ENCODE results near the gene TXLNB. TPM values are rescaled to one million over a fixed set of nuclear protein-coding genes. Genes with fewer than 3 reads are reported as not detected.

TXLNB gene
- total RNA-seq, 1 experiment from 2014 or later = 0.15 TPM

DNA sequence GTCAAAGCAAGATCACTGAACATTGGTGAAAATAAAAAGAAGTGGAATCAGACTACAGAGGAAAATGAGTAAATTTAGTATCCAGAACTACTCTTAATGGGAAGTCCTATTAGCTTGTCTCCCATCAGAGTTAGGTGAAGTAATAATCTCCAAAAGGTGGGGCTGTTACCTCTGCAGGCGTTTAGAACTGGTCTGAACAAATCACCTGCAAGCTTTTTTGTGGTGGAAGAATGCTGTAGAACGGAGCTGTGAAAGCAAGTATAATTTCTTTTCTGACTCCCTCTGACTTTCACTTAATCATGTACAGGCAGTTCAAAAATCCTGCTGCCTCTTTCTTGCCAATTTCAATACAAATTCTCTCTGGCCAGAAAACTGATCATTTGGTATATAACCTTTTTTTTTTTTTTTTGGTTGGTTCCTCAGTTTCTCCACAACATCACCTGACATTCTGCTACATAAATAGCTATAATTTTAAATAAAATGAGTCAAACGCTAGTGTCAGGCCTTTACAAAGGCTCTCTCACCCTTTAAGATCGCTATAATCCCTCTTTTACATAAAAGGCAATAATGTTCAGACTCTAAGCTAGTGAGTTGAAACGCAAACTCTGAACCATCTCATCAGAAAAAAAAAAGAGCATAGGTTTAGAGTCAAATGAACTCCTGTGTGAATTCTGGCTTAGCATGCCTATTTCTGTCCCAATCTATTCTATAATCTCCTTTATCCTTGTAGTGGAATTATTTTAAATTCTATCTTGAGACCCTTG is 43.8 kb upstream of the TXLNB start:
- Mint-ChIP-seq H3K4me1 (peaks cover 5% of the 10 kb centered on the region), H3K36me3 (no peaks in the 10 kb centered on the region), H3K27me3 (ENCODE audit: low read depth) (no peaks in the 10 kb centered on the region), H3K4me3 (no peak overlapping the region), H3K9me3 (peaks cover 4% of the 10 kb centered on the region; the same call in 1 of the 2 replicates), H3K27ac (no peak overlapping the region)
- CTCF ChIA-PET = interaction anchor here (1.0 to 1.5 kb wide), 2 partner anchors 78 to 85 kb away, joined by 6 to 8 read pairs; no protein-coding TSS in a partner anchor
- POLR2A ChIA-PET = no interaction called here
- no peak for TF ChIP-seq ZNF396 (CRISPR knock-in tag; IDR thresholded peaks at IDR 0.05; ENCODE audit: borderline replicate concordance)
- no peak for TF ChIP-seq EMX1 (CRISPR knock-in tag; IDR thresholded peaks at IDR 0.05)
- TF ChIP-seq, protein P1, sequence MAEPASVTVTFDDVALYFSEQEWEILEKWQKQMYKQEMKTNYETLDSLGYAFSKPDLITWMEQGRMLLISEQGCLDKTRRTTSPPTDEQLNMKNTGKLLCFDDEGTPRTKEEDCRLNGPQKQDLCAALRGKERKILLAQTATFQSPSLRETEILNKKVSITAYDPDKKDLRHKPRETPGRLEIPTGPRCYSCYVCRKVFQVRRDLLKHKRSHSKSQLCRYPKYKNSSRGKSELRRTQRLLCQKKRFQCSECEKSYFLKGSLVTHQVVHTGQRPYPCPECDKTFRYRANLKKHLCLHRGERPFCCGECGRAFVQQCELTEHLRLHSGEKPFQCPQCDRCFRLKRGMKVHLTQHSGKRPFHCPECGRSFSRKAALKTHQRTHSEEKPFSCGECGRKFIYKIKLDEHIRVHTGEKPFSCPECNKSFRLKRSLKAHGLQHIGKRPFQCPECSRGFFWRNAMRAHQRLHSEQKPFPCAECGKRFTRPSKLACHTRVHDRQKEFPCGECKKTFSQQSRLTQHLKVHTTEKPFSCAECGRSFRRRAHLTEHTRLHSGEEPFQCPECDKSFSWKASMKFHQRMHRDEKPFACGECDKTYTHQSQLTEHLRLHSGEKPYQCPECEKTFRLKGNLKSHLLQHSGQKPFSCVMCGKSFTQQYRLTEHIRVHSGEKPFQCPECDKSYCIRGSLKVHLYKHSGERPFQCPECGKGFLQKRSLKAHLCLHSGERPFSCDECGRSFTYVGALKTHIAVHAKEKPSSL (CRISPR knock-in tag; conservative IDR thresholded peaks at IDR 0.05) = no peak
- TF ChIP-seq, protein P2, sequence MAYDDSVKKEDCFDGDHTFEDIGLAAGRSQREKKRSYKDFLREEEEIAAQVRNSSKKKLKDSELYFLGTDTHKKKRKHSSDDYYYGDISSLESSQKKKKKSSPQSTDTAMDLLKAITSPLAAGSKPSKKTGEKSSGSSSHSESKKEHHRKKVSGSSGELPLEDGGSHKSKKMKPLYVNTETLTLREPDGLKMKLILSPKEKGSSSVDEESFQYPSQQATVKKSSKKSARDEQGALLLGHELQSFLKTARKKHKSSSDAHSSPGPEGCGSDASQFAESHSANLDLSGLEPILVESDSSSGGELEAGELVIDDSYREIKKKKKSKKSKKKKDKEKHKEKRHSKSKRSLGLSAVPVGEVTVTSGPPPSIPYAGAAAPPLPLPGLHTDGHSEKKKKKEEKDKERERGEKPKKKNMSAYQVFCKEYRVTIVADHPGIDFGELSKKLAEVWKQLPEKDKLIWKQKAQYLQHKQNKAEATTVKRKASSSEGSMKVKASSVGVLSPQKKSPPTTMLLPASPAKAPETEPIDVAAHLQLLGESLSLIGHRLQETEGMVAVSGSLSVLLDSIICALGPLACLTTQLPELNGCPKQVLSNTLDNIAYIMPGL (CRISPR knock-in tag; IDR thresholded peaks at IDR 0.05) = no peak
- TF ChIP-seq, protein P3, sequence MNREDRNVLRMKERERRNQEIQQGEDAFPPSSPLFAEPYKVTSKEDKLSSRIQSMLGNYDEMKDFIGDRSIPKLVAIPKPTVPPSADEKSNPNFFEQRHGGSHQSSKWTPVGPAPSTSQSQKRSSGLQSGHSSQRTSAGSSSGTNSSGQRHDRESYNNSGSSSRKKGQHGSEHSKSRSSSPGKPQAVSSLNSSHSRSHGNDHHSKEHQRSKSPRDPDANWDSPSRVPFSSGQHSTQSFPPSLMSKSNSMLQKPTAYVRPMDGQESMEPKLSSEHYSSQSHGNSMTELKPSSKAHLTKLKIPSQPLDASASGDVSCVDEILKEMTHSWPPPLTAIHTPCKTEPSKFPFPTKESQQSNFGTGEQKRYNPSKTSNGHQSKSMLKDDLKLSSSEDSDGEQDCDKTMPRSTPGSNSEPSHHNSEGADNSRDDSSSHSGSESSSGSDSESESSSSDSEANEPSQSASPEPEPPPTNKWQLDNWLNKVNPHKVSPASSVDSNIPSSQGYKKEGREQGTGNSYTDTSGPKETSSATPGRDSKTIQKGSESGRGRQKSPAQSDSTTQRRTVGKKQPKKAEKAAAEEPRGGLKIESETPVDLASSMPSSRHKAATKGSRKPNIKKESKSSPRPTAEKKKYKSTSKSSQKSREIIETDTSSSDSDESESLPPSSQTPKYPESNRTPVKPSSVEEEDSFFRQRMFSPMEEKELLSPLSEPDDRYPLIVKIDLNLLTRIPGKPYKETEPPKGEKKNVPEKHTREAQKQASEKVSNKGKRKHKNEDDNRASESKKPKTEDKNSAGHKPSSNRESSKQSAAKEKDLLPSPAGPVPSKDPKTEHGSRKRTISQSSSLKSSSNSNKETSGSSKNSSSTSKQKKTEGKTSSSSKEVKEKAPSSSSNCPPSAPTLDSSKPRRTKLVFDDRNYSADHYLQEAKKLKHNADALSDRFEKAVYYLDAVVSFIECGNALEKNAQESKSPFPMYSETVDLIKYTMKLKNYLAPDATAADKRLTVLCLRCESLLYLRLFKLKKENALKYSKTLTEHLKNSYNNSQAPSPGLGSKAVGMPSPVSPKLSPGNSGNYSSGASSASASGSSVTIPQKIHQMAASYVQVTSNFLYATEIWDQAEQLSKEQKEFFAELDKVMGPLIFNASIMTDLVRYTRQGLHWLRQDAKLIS (CRISPR knock-in tag; IDR thresholded peaks at IDR 0.05; ENCODE audit: borderline replicate concordance) = no peak
- DNase-seq (ENCODE audit: low spot score) = no peak
- ATAC-seq = no peak

DNA sequence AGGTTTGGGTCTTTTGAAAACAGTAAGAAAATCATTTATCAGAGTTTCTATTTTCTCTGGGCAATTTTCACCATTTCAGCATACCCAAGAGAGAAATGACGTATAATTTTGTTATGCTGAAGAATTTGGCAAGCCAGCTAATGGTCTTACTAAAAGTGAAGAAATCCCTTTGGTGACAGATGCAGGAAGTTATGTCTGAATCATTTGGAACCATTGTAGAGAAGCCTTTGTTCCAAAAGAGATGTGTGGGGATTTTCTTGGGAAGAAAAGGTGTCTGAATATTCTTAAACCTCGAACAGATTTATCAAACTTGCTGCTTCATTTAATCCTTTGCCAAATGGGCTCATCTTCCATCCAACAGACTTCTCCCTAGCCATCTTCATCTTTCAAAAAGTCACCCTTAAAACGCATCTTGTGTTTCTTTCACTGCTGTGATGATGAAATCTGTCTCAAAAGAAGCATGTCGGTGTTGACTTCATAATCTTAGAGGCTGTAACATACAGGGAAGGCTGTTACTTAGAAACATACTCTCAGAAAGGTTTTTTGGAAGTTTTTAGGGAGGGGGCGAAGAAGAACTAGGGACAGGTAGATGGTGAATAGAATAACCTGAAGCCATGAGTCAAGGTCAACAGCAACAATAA is 43.1 kb upstream of the TXLNB start:
- no peak for ATAC-seq
- no peaks in the 10 kb centered on the region for H3K36me3 Mint-ChIP-seq
- no peak overlapping the region for H3K4me3 Mint-ChIP-seq
- H3K27me3 Mint-ChIP-seq (ENCODE audit: low read depth) = no peaks in the 10 kb centered on the region
- H3K4me1 Mint-ChIP-seq = peaks cover 5% of the 10 kb centered on the region
- DNase-seq (ENCODE audit: low spot score) = no peak
- POLR2A ChIA-PET = no interaction called here
- no peak overlapping the region for H3K27ac Mint-ChIP-seq
- peaks cover 4% of the 10 kb centered on the region; the same call in 1 of the 2 replicates for H3K9me3 Mint-ChIP-seq
- CTCF ChIA-PET = interaction anchor here (0.8 to 1.5 kb wide), 2 partner anchors 84 to 85 kb away, joined by 3 to 6 read pairs; no protein-coding TSS in a partner anchor
- TF ChIP-seq RORB (CRISPR knock-in tag; IDR thresholded peaks at IDR 0.05) (no peak), NFATC4 (CRISPR knock-in tag; IDR thresholded peaks at IDR 0.05) (no peak), ATF1 (CRISPR knock-in tag; IDR thresholded peaks at IDR 0.05) (no peak), TCF7 (CRISPR knock-in tag; IDR thresholded peaks at IDR 0.05; ENCODE audit: low read depth) (no peak), ZNF416 (CRISPR knock-in tag; IDR thresholded peaks at IDR 0.05) (no peak)
- TF ChIP-seq, protein P3 (CRISPR knock-in tag; IDR thresholded peaks at IDR 0.05; ENCODE audit: borderline replicate concordance) = no peak
- TF ChIP-seq, protein P4, sequence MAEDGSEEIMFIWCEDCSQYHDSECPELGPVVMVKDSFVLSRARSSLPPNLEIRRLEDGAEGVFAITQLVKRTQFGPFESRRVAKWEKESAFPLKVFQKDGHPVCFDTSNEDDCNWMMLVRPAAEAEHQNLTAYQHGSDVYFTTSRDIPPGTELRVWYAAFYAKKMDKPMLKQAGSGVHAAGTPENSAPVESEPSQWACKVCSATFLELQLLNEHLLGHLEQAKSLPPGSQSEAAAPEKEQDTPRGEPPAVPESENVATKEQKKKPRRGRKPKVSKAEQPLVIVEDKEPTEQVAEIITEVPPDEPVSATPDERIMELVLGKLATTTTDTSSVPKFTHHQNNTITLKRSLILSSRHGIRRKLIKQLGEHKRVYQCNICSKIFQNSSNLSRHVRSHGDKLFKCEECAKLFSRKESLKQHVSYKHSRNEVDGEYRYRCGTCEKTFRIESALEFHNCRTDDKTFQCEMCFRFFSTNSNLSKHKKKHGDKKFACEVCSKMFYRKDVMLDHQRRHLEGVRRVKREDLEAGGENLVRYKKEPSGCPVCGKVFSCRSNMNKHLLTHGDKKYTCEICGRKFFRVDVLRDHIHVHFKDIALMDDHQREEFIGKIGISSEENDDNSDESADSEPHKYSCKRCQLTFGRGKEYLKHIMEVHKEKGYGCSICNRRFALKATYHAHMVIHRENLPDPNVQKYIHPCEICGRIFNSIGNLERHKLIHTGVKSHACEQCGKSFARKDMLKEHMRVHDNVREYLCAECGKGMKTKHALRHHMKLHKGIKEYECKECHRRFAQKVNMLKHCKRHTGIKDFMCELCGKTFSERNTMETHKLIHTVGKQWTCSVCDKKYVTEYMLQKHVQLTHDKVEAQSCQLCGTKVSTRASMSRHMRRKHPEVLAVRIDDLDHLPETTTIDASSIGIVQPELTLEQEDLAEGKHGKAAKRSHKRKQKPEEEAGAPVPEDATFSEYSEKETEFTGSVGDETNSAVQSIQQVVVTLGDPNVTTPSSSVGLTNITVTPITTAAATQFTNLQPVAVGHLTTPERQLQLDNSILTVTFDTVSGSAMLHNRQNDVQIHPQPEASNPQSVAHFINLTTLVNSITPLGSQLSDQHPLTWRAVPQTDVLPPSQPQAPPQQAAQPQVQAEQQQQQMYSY (CRISPR knock-in tag; IDR thresholded peaks at IDR 0.05) = no peak

All from WTC11 (cell line).